Stimulated activated CD4-positive, alpha-beta T cell treated with anti-CD3 and anti-CD28 coated beads, Interleukin-4, amount 100 ng/mL, for 48 hours (primary cell): ENCODE results near the gene TGIF1.

Source experiments
- DNase-seq, 2 donors: peaks; one replicate each; pipeline ENCODE4 v3.0.0-alpha.2; 2020; ENCODE audit warnings: low read depth in 2 of 2

The TGIF1 gene

GRCh38 chr18:3482258-3482657 is 32.3 kb downstream of the TGIF1 start:
- no peak for DNase-seq

GRCh38 chr18:3485153-3486149 is 35.5 kb downstream of the TGIF1 start:
- DNase-seq: no peak

GRCh38 chr18:3486512-3486911 is 36.5 kb downstream of the TGIF1 start:
- DNase-seq: no peak

GRCh38 chr18:3489462-3489861 is 39.5 kb downstream of the TGIF1 start:
- DNase-seq: no peak

DNA sequence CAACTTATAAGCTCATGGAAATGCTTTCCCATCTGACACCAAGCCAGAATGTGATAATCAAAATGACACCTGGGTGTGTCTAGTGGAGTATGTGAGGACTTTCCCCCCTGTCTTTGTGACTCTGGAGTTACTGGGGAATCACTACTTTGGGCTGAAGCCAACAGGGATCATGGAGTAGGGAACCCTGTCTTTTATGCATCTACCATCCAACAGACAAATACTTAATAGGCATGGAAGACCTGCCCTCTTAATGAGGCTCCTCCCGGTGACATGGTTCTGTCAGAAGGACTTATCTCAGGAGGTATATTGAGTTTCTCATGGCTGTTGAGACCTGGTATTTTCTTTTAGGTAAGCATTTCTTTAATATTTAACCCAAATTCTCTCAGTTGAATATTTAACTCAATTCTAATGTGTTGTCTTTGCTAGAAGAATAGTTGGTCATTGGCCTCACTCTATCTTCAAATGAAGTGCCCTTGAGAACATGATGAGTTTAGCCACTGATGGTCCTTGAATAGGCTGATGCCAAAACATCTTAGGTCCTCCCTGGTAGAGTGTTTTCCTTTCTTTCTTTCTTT is 42.1 kb downstream of the TGIF1 start:
- DNase-seq: no peak

DNA sequence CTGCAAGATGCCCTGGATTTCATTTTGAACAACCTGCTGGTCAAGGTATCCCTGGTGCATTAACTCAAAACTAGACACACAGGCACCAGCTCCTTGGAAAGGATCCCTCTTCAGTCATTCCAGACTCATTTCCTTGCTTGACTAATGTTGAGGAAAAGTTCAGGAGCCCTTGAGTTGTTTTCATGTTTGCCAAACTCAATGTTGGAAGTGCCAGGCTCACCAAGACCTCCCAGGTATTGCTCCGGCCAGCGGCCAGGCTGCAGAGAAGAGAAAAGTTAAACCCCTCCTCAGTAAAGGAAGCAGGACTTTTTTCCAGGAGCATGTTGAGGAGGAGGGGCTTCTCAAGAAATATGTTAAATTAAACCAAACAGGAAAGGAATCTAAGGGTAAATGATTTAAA is 42.7 kb downstream of the TGIF1 start:
- no peak for DNase-seq

- DNase-seq: no peak
Measured at GRCh38 chr18:3493501-3494244, 43.7 kb downstream of the TGIF1 start.

DNA sequence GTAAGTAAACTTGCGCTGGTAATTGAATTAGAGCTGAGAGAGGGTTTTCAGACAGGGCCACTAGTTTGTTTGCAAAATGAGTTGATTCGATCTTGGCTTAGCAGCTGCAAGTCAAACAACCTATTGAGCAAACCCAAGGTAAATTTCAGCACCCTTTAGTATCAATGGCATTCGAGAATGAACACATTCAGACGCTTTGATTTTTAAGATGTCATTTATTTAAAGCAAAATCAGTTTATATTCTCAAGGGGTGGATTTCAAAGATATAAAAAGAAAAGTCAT is 44.2 kb downstream of the TGIF1 start:
- DNase-seq: no peak

DNA sequence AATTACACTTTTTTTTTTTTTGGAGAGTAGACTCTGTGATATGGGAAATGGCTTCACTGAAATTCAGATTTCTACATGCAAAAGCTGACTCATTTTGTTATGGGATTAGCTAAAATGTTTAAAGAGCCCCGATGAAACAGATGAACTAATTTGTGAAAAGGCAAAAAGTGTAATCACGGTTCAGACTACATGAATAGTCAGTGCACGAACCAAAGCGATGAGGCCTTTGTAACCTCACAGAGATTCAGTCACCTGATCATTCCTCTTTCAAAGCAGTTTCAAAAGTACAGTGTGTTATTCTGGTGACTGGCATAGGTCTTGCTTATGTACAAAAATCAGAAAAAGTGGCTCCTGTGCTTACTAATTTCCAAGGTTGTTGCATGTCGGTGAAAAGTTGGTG is 44.6 kb downstream of the TGIF1 start:
- no peak for DNase-seq

DNA sequence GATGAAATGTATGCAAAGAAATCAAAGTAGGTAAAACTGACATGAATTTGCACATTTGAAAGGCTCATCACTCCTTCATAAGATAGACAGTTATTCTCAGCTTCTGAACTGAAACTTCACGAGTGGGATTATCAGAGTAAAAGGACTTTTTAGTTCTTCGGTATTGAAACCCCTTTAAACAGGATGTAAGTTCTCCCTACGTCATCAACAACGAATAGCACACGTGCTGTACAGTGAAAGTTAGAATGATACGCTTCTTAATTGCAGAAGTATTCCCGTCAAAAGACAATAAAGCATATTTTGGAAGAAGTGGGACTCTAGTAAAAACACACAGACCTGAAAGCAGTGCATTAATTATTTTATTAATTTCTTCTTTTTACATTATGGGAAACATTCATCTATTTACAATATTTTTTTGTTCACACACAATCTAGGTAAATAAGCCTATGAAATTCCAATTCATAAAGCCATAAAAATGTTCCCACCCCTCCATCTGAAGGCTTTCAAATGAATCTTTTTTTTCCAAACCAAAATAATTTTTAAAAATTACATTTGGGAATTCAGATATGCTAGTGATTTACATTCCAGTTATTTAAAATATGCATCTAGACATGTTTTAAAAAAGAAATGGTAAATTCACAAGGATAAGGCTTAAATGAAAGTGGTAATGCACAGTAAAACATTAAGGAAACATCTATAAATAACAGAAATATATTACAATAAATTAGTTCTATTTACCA is 45.9 kb downstream of the TGIF1 start:
- DNase-seq: no peak

GRCh38 chr18:3498698-3499471 is 48.9 kb downstream of the TGIF1 start:
- DNase-seq: no peak

DNA sequence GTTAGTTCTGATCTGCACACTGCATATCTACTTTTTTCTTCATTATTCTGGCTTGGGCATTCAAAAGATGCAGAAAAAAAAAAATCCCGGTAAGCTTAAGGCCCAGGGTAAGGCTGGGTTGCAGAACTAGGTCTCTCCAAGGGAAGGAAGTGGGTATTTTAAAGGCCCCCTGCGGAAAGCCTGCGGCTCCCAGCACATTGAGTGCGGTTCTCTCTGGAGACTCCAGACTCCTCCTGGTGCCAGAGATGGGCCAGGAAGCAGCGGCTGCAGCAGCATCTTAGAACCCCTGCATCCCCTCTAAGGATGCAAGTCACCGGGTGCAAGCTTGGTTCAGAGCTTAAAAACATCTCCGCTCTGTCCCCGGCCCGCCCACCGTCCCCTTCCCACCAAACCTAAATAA is 49.5 kb downstream of the TGIF1 start:
- no peak for DNase-seq

GRCh38 chr18:3500016-3500415 is 50.0 kb downstream of the TGIF1 start:
- DNase-seq: no peak

- DNase-seq: no peak
Measured at GRCh38 chr18:3502650-3503049, 52.7 kb downstream of the TGIF1 start.

DNA sequence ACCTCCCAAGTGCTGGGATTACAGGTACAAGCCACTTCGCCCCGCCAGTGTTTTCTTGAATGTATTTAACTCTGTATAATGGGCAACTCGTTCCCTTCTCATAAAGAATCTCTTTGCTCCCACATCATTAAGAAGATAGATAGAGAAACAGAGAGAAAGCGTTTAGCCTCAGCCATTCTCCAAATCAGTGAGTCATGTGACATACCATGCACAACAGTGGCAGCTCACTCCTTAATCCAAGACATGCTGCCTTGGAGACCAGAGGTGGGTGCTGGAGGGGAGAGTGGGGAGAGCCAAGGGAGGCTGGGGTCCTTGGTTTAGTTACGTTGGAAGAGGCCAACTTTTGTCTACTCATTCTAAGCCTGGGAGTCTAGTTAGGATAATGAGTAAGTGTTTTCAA is 54.7 kb downstream of the TGIF1 start:
- no peak for DNase-seq

GRCh38 chr18:3508576-3509549 is 58.9 kb downstream of the TGIF1 start:
- no peak for DNase-seq
